ENCODE results near the gene COL26A1.

The COL26A1 gene

DNA sequence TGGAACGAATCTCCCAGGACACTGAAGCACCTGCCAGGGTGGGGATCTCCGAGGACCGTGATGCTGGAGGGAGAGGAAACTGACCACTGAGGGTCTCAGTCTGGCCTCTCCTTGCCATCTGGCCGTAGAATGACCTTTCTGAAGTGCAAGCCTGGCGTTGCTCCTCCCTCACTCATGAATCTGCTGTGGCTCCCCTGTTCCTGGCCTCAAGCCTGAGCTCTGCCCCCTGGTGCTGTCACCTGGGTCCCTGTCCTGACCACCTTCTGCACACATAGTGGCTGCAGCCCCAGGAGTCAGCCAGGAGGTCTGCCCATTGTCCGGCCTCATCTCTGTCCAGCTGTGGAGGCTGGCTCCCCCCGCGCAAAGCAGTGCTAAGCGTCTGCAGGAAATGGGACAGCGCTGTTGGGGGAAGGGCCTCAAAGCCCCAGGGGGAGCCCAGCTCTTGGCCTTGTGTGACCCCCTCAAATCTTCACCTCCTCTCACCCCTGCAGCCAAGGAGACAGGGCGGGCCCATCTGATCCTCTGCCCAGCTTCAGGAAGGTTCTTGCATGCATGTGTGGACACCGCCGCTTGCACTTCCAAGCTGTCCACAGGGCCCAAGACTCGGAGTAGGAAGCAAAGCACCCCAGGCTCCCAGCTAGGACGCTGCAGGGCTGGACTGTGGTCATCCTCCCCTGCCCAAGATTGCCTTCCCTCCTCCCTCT is 200.7 kb downstream of the COL26A1 start:
- H3K27me3 ChIP-seq (ENCODE audit: control insufficient read depth, insufficient read depth, low read length): no peaks in the 10 kb centered on the region
- peaks cover 6% of the 10 kb centered on the region for H3K4me1 ChIP-seq (ENCODE audit: control insufficient read depth, insufficient read depth, low read length)
- H3K4me3 ChIP-seq (ENCODE audit: low read depth, low read length): no peak overlapping the region
- no peak overlapping the region for H3K9ac ChIP-seq (ENCODE audit: low read depth, low read length)
- no peaks in the 10 kb centered on the region for H3K36me3 ChIP-seq (ENCODE audit: control insufficient read depth, insufficient read depth, low read length)
- H3K27ac ChIP-seq (ENCODE audit: low read depth, low read length): no peak overlapping the region
- no peaks in the 10 kb centered on the region for H3K9me3 ChIP-seq (ENCODE audit: control insufficient read depth, insufficient read depth, low read length)

DNA sequence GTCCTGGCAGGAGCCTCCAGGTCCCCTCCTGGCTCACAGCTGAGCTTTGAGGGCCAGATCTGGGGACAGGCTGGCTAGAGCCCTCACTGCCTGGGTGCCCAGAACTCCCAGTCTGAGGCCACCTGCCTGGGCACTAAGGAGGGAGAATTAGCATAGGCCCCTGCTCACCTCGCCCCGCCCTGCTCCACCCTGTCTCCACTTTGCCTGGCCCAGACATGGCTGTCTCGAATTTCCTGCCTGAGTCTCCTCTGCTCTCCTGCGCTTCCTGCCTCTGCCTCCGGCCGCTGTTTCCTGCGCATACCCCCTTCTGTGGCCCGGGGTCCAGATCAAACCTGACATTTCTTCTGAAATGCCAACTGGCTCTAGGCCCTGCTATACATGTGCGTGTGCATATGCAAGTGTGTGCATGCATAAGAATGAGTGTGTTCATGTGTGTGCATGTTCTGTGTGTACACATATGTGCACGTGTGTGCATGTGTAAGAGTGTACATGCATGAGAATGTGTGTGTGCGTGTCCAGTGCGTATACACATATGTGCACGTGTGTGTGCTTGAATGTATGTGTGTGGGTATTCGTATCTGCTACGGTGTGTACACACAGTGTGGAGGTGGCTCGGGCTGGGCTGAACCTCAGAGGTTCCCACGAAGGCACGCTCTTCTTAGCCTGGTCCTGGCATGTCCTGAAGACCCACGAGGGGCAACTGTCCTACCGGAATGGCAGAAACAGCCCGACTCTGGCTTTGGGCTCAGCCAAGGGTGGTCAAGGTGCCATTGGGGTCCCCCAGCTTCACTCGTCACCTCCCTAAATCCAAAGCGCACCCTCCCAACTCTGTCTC is 201.5 kb downstream of the COL26A1 start:
- Histone ChIP-seq H3K4me3 (ENCODE audit: low read depth, low read length) (no peak overlapping the region), H3K9ac (ENCODE audit: low read depth, low read length) (no peak overlapping the region), H3K27ac (ENCODE audit: low read depth, low read length) (no peak overlapping the region), H3K27me3 (ENCODE audit: control insufficient read depth, insufficient read depth, low read length) (no peaks in the 10 kb centered on the region), H3K36me3 (ENCODE audit: control insufficient read depth, insufficient read depth, low read length) (no peaks in the 10 kb centered on the region), H3K4me1 (ENCODE audit: control insufficient read depth, insufficient read depth, low read length) (peaks cover 6% of the 10 kb centered on the region), H3K9me3 (ENCODE audit: control insufficient read depth, insufficient read depth, low read length) (no peaks in the 10 kb centered on the region)

DNA sequence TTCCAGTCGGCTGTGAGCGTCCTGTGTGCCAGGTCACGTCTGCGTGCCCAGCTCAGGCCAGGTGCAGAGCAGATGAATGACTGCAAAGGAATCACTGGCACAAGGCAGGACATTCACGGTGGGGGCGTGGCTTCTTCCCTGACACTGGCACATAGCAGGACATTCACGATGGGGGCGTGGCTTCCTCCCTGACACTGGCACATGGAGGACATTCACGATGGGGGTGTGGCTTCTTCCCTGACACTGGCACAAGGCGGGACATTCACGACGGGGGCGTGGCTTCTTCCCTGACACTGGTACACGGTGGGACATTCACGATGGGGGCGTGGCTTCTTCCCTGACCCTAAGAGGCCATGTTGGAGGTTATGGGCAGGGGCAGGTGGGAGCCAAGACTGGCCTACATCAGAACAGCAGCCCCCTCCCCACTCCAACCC is 202.1 kb downstream of the COL26A1 start:
- Histone ChIP-seq H3K36me3 (ENCODE audit: control insufficient read depth, insufficient read depth, low read length) (no peaks in the 10 kb centered on the region), H3K27ac (ENCODE audit: low read depth, low read length) (no peak overlapping the region), H3K4me1 (ENCODE audit: control insufficient read depth, insufficient read depth, low read length) (peaks cover 6% of the 10 kb centered on the region), H3K27me3 (ENCODE audit: control insufficient read depth, insufficient read depth, low read length) (no peaks in the 10 kb centered on the region), H3K4me3 (ENCODE audit: low read depth, low read length) (no peak overlapping the region), H3K9ac (ENCODE audit: low read depth, low read length) (no peak overlapping the region), H3K9me3 (ENCODE audit: control insufficient read depth, insufficient read depth, low read length) (no peaks in the 10 kb centered on the region)

DNA sequence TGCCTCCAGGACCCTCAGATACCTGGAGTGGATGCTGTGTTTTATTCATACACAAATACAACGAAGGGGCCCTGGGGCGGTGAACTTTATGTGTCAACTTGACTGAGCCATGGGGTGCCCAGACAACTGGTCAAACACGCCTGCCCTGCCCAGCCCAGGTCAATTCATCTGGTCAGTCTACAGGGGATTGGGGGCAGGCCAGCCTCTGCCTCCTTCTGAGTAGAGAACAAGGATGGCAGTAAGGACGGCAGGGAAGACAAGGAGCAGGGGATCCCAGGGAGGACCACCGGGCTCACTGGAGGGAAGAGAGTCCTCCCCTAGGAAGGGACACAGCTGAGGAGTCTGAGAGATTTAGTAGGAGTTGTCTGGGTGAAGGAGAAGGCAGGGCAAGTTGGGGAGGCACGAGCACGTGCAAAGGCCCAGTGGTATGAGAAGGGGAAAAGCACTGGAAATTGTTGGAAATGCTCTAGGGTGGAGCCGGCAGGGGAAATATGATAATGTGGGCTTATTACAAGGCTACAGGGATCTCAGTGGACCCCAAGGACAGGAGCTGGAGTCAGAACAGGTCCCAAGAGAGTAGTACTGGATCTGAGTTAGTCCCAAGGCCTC is 203.0 kb downstream of the COL26A1 start:
- H3K36me3 ChIP-seq (ENCODE audit: control insufficient read depth, insufficient read depth, low read length): no peaks in the 10 kb centered on the region
- H3K9me3 ChIP-seq (ENCODE audit: control insufficient read depth, insufficient read depth, low read length): no peaks in the 10 kb centered on the region
- no peak overlapping the region for H3K4me3 ChIP-seq (ENCODE audit: low read depth, low read length)
- H3K4me1 ChIP-seq (ENCODE audit: control insufficient read depth, insufficient read depth, low read length): peaks cover 6% of the 10 kb centered on the region
- no peak overlapping the region for H3K27ac ChIP-seq (ENCODE audit: low read depth, low read length)
- H3K9ac ChIP-seq (ENCODE audit: low read depth, low read length): no peak overlapping the region
- H3K27me3 ChIP-seq (ENCODE audit: control insufficient read depth, insufficient read depth, low read length): no peaks in the 10 kb centered on the region

DNA sequence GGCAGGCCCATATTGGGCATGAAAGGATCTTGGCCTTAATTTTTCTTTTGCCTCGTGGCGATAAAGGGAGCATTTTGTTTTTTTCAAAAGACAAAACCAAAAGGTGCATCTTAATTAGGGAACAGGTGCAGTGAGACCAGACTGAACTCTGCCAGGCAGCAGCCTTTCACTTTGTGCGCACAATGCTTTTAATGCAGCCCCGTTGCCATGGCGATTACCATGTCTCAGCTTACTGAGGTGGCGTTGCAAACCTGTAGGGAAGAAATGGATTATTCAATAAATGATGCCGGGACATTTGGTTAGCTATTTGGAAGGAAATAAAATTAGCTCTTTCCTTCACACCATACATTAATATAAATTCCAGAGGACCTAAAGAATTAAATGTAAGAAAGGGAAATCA is 204.6 kb downstream of the COL26A1 start:
- H3K27me3 ChIP-seq (ENCODE audit: control insufficient read depth, insufficient read depth, low read length): no peaks in the 10 kb centered on the region
- no peak overlapping the region for H3K4me3 ChIP-seq (ENCODE audit: low read depth, low read length)
- H3K36me3 ChIP-seq (ENCODE audit: control insufficient read depth, insufficient read depth, low read length): no peaks in the 10 kb centered on the region
- no peak overlapping the region for H3K9ac ChIP-seq (ENCODE audit: low read depth, low read length)
- H3K9me3 ChIP-seq (ENCODE audit: control insufficient read depth, insufficient read depth, low read length): 0 out of 2 replicates have a peak, but pooled peaks cover under 1% of the 10 kb centered on the region
- no peak overlapping the region for H3K27ac ChIP-seq (ENCODE audit: low read depth, low read length)
- peaks cover 6% of the 10 kb centered on the region for H3K4me1 ChIP-seq (ENCODE audit: control insufficient read depth, insufficient read depth, low read length)

DNA sequence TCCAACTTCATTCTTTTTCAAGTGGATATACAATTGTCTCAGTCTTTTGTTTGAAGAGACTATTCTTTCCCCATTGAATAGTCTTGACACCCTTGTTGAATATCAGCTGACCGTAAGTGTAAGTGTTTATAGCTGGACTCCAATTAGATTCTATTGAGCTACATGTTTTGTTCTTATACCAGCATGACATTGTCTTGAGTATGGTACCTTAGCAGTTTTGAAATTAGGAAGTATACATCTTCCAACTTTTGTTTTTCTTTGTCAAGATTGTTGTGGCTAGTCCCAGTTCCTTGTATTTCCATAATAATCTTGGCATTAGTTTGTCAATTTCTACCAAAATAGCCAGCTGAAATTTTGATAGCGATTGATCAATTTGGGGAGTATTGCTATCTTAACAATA is 209.5 kb downstream of the COL26A1 start:
- peaks cover 26% of the 10 kb centered on the region for H3K9me3 ChIP-seq (ENCODE audit: control insufficient read depth, insufficient read depth, low read length)
- no peaks in the 10 kb centered on the region for H3K36me3 ChIP-seq (ENCODE audit: control insufficient read depth, insufficient read depth, low read length)
- H3K27ac ChIP-seq (ENCODE audit: low read depth, low read length): no peak overlapping the region
- no peaks in the 10 kb centered on the region for H3K27me3 ChIP-seq (ENCODE audit: control insufficient read depth, insufficient read depth, low read length)
- no peak overlapping the region for H3K4me3 ChIP-seq (ENCODE audit: low read depth, low read length)
- peaks cover 17% of the 10 kb centered on the region for H3K4me1 ChIP-seq (ENCODE audit: control insufficient read depth, insufficient read depth, low read length)
- H3K9ac ChIP-seq (ENCODE audit: low read depth, low read length): no peak overlapping the region

DNA sequence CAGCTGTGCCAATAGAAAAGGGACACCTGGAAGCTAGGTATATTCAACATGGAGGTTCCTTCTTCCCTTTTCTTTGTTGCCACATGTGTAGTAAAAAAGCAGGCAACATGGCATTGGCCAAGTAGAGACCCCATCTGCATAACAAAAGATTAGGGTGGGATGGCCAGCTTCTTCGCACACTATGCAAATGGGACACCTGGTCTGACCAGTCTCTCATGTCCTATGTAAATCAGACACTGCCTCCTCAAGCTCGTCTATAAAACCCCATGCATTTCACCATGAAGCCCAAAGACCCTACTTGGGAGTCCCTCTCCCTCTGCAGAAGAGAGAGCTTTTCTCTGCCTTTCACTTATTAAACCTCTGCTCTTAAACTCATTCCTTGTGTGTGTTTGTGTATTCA is 212.5 kb downstream of the COL26A1 start:
- Histone ChIP-seq H3K4me1 (ENCODE audit: control insufficient read depth, insufficient read depth, low read length) (peaks cover 17% of the 10 kb centered on the region), H3K27ac (ENCODE audit: low read depth, low read length) (peak overlapping the region; percentile 88), H3K27me3 (ENCODE audit: control insufficient read depth, insufficient read depth, low read length) (no peaks in the 10 kb centered on the region), H3K36me3 (ENCODE audit: control insufficient read depth, insufficient read depth, low read length) (no peaks in the 10 kb centered on the region), H3K9ac (ENCODE audit: low read depth, low read length) (peak overlapping the region; percentile 26; the same call in 1 of the 2 replicates), H3K4me3 (ENCODE audit: low read depth, low read length) (peak overlapping the region; percentile 11; the same call in 1 of the 2 replicates), H3K9me3 (ENCODE audit: control insufficient read depth, insufficient read depth, low read length) (peaks cover 28% of the 10 kb centered on the region)

DNA sequence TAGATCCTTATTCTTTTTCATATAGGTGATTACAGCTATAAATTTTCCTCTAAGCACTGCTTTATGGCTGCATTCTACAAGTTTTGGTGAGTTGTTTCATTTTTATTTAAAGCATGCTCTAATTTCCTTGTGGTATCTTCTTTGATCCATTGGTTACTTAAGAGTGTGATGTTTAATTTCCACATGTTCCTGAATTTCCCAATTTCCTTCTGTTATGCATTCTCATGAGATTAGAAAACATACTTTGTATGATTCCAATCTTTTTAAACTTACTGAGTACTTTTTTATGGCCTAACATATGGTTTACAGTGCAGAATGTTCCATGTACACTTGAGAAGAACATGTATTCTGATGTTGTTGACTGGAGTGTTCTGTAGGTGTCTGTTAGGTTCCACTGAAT is 213.0 kb downstream of the COL26A1 start:
- Histone ChIP-seq H3K36me3 (ENCODE audit: control insufficient read depth, insufficient read depth, low read length) (no peaks in the 10 kb centered on the region), H3K27ac (ENCODE audit: low read depth, low read length) (peak overlapping the region; percentile 76), H3K27me3 (ENCODE audit: control insufficient read depth, insufficient read depth, low read length) (no peaks in the 10 kb centered on the region), H3K9me3 (ENCODE audit: control insufficient read depth, insufficient read depth, low read length) (peaks cover 28% of the 10 kb centered on the region), H3K4me3 (ENCODE audit: low read depth, low read length) (0 out of 2 replicates have a peak overlapping the region, but pooled peaks have one; percentile 11), H3K4me1 (ENCODE audit: control insufficient read depth, insufficient read depth, low read length) (peaks cover 17% of the 10 kb centered on the region), H3K9ac (ENCODE audit: low read depth, low read length) (peak overlapping the region; percentile 19; the same call in 1 of the 2 replicates)

DNA sequence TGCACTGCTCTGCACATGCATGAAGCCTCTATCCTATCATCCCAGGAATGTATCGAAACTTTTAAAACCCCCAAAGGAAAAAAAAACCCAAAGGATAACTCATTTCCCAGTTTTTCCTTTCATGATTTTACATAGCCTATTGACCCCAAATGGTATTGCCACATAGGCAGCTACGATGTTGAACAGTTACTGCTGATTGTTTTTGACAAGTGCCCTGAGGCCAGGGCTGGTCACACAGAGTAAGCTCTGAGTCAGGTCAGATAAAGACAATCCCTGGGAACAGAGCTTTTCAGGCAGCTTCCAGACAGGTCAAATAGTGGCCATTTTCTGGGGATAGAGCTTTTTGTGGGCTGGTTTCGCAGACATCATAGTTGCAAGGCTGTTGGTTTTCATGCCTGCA is 214.3 kb downstream of the COL26A1 start:
- Histone ChIP-seq H3K4me3 (ENCODE audit: low read depth, low read length) (no peak overlapping the region), H3K36me3 (ENCODE audit: control insufficient read depth, insufficient read depth, low read length) (no peaks in the 10 kb centered on the region), H3K9me3 (ENCODE audit: control insufficient read depth, insufficient read depth, low read length) (peaks cover 28% of the 10 kb centered on the region), H3K9ac (ENCODE audit: low read depth, low read length) (no peak overlapping the region), H3K27me3 (ENCODE audit: control insufficient read depth, insufficient read depth, low read length) (no peaks in the 10 kb centered on the region), H3K4me1 (ENCODE audit: control insufficient read depth, insufficient read depth, low read length) (peaks cover 17% of the 10 kb centered on the region), H3K27ac (ENCODE audit: low read depth, low read length) (no peak overlapping the region)

DNA sequence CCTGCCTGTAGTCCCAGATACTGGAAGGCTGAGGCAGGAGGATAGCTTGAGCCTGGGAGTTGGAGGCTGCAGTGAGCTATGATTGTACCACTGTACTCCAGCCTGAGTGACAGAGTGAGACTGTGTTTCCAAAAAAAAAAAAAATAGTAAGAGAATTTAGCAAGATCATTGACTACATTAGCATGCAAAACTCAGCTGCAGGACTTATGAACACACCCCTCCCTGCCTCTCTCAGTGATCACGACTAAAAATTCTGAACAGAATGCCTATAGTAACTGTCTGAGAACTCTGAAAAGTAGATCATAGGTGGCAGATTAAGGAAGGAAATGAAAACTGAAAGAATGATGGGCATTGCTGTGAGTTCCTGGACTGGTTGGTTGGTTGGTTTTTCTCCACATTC is 215.9 kb downstream of the COL26A1 start:
- Histone ChIP-seq H3K27ac (ENCODE audit: low read depth, low read length) (no peak overlapping the region), H3K9ac (ENCODE audit: low read depth, low read length) (no peak overlapping the region), H3K27me3 (ENCODE audit: control insufficient read depth, insufficient read depth, low read length) (no peaks in the 10 kb centered on the region), H3K4me3 (ENCODE audit: low read depth, low read length) (no peak overlapping the region), H3K36me3 (ENCODE audit: control insufficient read depth, insufficient read depth, low read length) (no peaks in the 10 kb centered on the region), H3K9me3 (ENCODE audit: control insufficient read depth, insufficient read depth, low read length) (peaks cover 15% of the 10 kb centered on the region; the same call in 1 of the 2 replicates), H3K4me1 (ENCODE audit: control insufficient read depth, insufficient read depth, low read length) (peaks cover 17% of the 10 kb centered on the region)

DNA sequence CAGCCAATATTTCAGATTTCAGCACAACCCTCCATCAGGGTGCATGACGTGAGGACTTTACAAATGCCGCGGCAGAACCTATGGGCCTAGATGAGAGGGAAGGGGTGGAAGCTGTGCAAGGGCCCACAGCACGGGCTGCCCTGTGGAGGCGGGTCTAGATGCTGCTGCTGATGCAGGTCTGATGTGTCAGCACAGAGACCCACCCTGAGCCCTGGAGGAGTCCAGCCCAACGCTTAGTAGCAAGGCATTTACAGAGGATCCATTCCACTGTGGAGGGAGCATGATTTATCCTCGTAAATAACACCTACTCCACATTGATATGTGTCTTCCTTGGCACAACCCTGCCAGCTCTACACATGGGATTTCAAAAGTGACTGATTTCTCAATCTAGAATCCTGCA is 217.9 kb downstream of the COL26A1 start:
- Histone ChIP-seq H3K4me1 (ENCODE audit: control insufficient read depth, insufficient read depth, low read length) (peaks cover 4% of the 10 kb centered on the region), H3K9me3 (ENCODE audit: control insufficient read depth, insufficient read depth, low read length) (peaks cover 8% of the 10 kb centered on the region; the same call in 1 of the 2 replicates), H3K9ac (ENCODE audit: low read depth, low read length) (no peak overlapping the region), H3K27me3 (ENCODE audit: control insufficient read depth, insufficient read depth, low read length) (no peaks in the 10 kb centered on the region), H3K27ac (ENCODE audit: low read depth, low read length) (no peak overlapping the region), H3K4me3 (ENCODE audit: low read depth, low read length) (no peak overlapping the region), H3K36me3 (ENCODE audit: control insufficient read depth, insufficient read depth, low read length) (no peaks in the 10 kb centered on the region)

All from HUES48 (cell line).